GM21423 (cell line): ENCODE results near the gene LAGE3.

Experiments used
- ATAC-seq: cut with Tn5 transposase; IDR thresholded peaks from one replicate; pipeline ENCODE4 v1.9.1; 2021; ENCODE audit warnings: mild to moderate bottlenecking, moderate library complexity; ENCODE audit not compliant: unreplicated experiment

Gene LAGE3

GRCh38 chrX:154478728-154479622, at the start of gene LAGE3:
LAGE3 (minus strand) TSS chrX:154479281; CDS start chrX:154478915, 366 bp downstream.
- peak; percentile 88 for ATAC-seq

- no peak for ATAC-seq
These were observed 48.0 kb upstream of the LAGE3 start for GRCh38 chrX:154526901-154527675.

- ATAC-seq = no peak
These were observed 46.8 kb upstream of the LAGE3 start for GRCh38 chrX:154525606-154526490.

GRCh38 chrX:154519389-154519788, 40.3 kb upstream of the LAGE3 start:
- ATAC-seq = no peak

GRCh38 chrX:154517101-154517781, 38.2 kb upstream of the LAGE3 start:
- ATAC-seq = no peak

GRCh38 chrX:154516656-154517100, 37.6 kb upstream of the LAGE3 start:
- ATAC-seq = no peak

GRCh38 chrX:154515966-154516655, 37.0 kb upstream of the LAGE3 start, which contains the start of gene FAM3A:
FAM3A (minus strand) TSS chrX:154516232; CDS start chrX:154515772, 460 bp downstream.
- ATAC-seq = peak; percentile 94

GRCh38 chrX:154515090-154515965, 36.2 kb upstream of the LAGE3 start:
- ATAC-seq = no peak

- no peak for ATAC-seq
These were observed 34.6 kb upstream of the LAGE3 start for GRCh38 chrX:154513716-154514115.

GRCh38 chrX:154512879-154513553, 33.9 kb upstream of the LAGE3 start:
- no peak for ATAC-seq

GRCh38 chrX:154511761-154512160, 32.7 kb upstream of the LAGE3 start:
- ATAC-seq = no peak

- ATAC-seq = no peak
These were observed 30.4 kb upstream of the LAGE3 start for GRCh38 chrX:154509455-154509854.

GRCh38 chrX:154508384-154508745, 29.3 kb upstream of the LAGE3 start:
- no peak for ATAC-seq

GRCh38 chrX:154507673-154508383, 28.7 kb upstream of the LAGE3 start:
- no peak for ATAC-seq

GRCh38 chrX:154506483-154507332, 27.6 kb upstream of the LAGE3 start:
- ATAC-seq = no peak

GRCh38 chrX:154505734-154506133, 26.7 kb upstream of the LAGE3 start:
- no peak for ATAC-seq

- ATAC-seq = no peak
These were observed 23.9 kb upstream of the LAGE3 start for GRCh38 chrX:154502989-154503388.
